GM21360 (cell line): ENCODE data around the gene CH25H.

Experiments used
- ATAC-seq: cut with Tn5 transposase; IDR thresholded peaks from one replicate; pipeline ENCODE4 v1.9.1; 2021; ENCODE audit warnings: mild to moderate bottlenecking, moderate library complexity; ENCODE audit not compliant: unreplicated experiment

Gene CH25H

GRCh38 chr10:89159761-89160160, 47.4 kb downstream of the CH25H start:
- no peak for ATAC-seq

- no peak for ATAC-seq
Observed at GRCh38 chr10:89159316-89159715, 47.8 kb downstream of the CH25H start.

- no peak for ATAC-seq
Observed at GRCh38 chr10:89158446-89158845, 48.7 kb downstream of the CH25H start.

- ATAC-seq = no peak
Observed at GRCh38 chr10:89156161-89156835, 50.8 kb downstream of the CH25H start.
